Kidney epithelial cell (primary cell): ENCODE results near the gene CLIC4. TPM values are rescaled to one million over a fixed set of nuclear protein-coding genes. Genes with fewer than 3 reads are reported as not detected.

Experiments
- DNase-seq: peaks from one replicate; pipeline ENCODE4 v3.0.0-alpha.2; 2010; ENCODE audit warnings: low read depth
- H3K27me3 ChIP-seq: 2 replicates; pipeline ENCODE4 v1.6.0; 2011; ENCODE audit warnings: low read length; ENCODE audit not compliant: control insufficient read depth, insufficient read depth
- H3K36me3 ChIP-seq: 2 replicates; pipeline ENCODE4 v1.5.1; 2011; ENCODE audit warnings: low read length; ENCODE audit not compliant: control insufficient read depth, insufficient read depth
- H3K4me3 ChIP-seq: 2 replicates; pipeline ENCODE4 v1.5.1; 2011; ENCODE audit warnings: low read depth, mild to moderate bottlenecking, control low read depth, low read length
- total RNA-seq: library from RNA; depleted of rRNA; stranded (reverse); fragments of >200 nt; gene quantifications from 2 replicates; pipeline ENCODE4 v1.2.3, GENCODE V29; 2015
- TF ChIP-seq, protein P1 (sequence below): IDR thresholded peaks from 2 replicates; pipeline ENCODE4 v1.5.1; 2011; ENCODE audit warnings: mild to moderate bottlenecking, moderate library complexity, low read length, control low read depth, inconsistent platforms; ENCODE audit not compliant: insufficient read depth, poor library complexity, severe bottlenecking

Gene CLIC4
- total RNA-seq, 1 donor from 2014 or later, result 224 TPM

DNA sequence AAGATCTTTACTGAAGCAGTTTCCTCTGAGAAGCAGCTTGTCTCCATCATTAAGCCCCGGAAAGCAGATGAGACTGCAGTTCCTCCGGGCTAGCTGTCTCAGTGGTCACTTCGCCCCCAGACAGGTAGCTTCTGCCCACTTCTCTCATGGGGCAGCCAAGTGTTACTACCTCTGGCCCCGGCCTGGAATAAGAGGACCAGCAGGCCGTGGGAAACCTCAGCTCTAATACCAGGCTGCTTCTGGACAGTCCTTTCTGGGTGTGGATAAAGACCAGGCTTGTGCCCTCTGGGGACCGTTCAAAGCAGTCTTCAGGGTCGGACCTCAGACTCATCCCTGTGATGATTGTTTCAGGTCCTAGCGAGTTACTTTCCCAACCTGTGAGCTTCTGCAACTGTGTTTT, 130.0 kb downstream of the CLIC4 start:
- H3K36me3 ChIP-seq, result no peaks in the 10 kb centered on the region
- peaks cover 8% of the 10 kb centered on the region for H3K27me3 ChIP-seq
- TF ChIP-seq, protein P1, sequence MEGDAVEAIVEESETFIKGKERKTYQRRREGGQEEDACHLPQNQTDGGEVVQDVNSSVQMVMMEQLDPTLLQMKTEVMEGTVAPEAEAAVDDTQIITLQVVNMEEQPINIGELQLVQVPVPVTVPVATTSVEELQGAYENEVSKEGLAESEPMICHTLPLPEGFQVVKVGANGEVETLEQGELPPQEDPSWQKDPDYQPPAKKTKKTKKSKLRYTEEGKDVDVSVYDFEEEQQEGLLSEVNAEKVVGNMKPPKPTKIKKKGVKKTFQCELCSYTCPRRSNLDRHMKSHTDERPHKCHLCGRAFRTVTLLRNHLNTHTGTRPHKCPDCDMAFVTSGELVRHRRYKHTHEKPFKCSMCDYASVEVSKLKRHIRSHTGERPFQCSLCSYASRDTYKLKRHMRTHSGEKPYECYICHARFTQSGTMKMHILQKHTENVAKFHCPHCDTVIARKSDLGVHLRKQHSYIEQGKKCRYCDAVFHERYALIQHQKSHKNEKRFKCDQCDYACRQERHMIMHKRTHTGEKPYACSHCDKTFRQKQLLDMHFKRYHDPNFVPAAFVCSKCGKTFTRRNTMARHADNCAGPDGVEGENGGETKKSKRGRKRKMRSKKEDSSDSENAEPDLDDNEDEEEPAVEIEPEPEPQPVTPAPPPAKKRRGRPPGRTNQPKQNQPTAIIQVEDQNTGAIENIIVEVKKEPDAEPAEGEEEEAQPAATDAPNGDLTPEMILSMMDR, result no peak
- H3K4me3 ChIP-seq, result no peak overlapping the region
- DNase-seq, result no peak

DNA sequence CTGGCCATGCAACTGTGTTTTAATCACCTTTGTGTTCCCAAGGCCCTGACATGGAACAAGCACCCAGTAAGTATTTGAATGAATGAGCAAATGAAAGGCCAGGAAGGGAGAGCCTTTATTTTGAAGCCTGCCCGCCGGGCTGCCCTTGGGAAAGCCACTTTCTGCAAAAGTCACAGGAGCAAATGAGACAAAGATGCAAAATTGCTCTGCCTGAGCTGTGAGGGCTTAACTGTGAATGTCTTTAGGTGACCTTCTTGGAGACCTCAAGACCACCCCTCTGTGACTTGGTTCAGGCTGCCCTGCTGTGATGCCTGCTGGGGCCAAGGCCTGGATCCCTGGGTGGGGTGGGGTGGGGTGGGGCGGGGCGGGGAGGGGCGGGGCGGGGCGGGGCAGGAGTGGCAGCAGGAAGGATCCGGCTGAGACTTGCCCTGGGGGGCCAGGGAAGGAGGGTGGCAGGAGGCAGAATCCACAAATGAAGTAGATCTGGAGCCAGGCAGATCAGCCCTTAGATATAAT, 130.8 kb downstream of the CLIC4 start:
- H3K27me3 ChIP-seq, result peaks cover 8% of the 10 kb centered on the region
- no peak overlapping the region for H3K4me3 ChIP-seq
- no peaks in the 10 kb centered on the region for H3K36me3 ChIP-seq
- TF ChIP-seq, protein P1, result no peak
- no peak for DNase-seq

DNA sequence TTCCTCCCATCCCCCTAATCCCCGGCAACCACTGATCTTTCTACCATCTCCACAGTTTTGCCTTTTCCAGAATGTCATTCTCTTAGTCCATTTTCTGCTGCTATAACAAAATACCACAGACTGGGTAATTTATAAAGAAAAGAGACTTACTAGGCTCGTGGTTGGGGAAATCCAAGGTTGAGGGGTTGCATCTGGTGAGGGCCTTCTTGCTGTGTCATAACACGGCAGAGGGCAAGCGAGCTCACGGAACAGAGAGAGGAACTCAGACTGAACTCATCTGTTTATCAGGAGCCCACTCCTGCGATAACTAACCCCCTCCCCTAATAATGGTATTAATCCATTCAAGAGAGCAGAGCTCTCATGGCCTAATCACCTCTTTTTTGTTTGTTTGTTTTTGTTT, 132.8 kb downstream of the CLIC4 start:
- TF ChIP-seq, protein P1, result no peak
- Histone ChIP-seq H3K27me3 (peaks cover 8% of the 10 kb centered on the region), H3K36me3 (no peaks in the 10 kb centered on the region), H3K4me3 (no peak overlapping the region)
- DNase-seq, result no peak

DNA sequence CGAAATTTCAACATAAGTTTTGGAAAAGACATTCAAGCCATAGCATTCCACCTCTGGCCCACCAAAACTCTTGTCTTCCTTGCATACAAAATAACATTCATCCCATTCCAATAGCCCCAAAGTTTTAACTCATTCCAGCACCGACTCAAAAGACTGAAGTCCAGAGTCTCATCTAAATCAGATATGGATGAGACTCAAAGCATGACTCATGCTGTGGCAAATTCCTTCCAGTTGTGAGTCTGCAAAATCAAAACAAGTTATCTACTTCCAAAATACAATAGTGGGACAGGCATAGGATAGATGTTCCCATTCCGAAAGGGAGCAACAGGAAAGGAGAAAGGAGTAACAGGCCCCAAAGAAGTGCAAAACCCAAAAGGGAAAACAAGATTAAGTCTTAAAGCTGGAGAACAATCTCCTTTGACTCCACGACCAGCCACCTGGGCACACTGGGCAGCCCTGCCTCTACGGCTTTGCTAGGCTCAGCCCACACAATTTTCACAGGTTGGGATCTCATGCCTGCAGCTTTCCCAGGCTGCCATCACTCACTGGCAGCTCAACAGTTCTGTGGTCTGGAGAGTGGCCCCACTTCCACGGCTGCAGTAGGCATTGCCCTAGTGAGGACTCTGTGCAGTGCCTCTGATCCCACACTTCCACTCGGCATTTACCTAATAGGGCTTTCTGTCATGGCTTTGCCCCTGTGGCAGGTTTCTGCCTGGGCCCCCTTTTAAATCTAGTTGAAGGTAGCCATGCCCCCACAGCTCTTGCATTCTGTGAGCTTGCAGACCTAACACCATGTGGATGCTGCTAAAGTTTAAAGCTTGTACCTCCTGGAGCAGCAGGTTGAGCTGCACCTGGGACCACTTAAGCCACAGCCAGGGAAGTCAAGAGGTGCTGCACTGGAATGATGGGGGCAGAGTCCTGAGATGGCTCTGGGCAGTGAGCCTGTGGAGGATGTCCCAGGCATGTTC, 133.8 kb downstream of the CLIC4 start:
- DNase-seq, result no peak
- TF ChIP-seq, protein P1, result no peak

DNA sequence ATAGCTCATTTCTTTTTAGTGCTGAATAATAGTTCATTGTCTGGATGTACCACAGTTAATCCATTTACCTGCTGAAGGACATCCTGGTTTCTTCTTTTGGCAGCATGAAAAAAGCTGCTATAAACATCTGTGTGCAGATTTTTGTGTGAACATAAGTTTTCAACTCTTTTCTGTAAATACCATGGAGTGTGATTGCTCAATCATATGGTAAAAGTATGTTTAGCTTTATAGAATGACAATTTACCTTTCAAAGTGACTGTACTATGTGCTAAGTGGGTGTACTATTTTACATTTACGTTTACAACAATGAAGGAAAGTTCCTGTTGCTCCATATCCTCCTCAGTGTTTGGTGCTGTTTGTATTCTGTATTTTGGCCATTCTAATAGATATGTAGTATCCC, 135.8 kb downstream of the CLIC4 start:
- TF ChIP-seq, protein P1, result no peak
- Histone ChIP-seq H3K4me3 (no peak overlapping the region), H3K36me3 (no peaks in the 10 kb centered on the region), H3K27me3 (peaks cover 8% of the 10 kb centered on the region)
- DNase-seq, result no peak

More for the DNA sequence above, 133.8 kb downstream of the CLIC4 start:
- Histone ChIP-seq H3K4me3 (no peak overlapping the region), H3K36me3 (no peaks in the 10 kb centered on the region), H3K27me3 (peaks cover 8% of the 10 kb centered on the region)
